OCI-LY3 (cell line): ENCODE data around the gene ACTBL2.

Experiments used
- H2AFZ ChIP-seq: fragments of 200-600, 300-600 bp; shearing (Covaris generic); 2 replicates; pipeline ENCODE4 v1.6.0; 2014; ENCODE audit warnings: antibody characterized with exemption, low read depth, low read length
- H3K27ac ChIP-seq: fragments of 200-600, 300-600 bp; sonication (generic); 2 replicates; pipeline ENCODE4 v1.5.1; 2014; ENCODE audit warnings: mild to moderate bottlenecking, low read length, moderate library complexity, mixed read lengths
- H3K27me3 ChIP-seq: fragments of 200-600, 300-600 bp; sonication (generic); 2 replicates; pipeline ENCODE4 v1.6.1; 2014; ENCODE audit warnings: low read depth, low read length, mixed read lengths
- H3K36me3 ChIP-seq: fragments of 200-600, 300-600 bp; sonication (generic); replicated peaks from 2 replicates; pipeline ENCODE3; 2014; ENCODE audit warnings: low read depth, low read length, mixed read lengths
- H3K4me1 ChIP-seq: fragments of 300-600, 200-600 bp; sonication (generic); 2 replicates; pipeline ENCODE4 v1.6.1; 2014; ENCODE audit warnings: low read length, mixed read lengths
- H3K4me2 ChIP-seq: fragments of 200-600, 300-600 bp; sonication (generic); 2 replicates; pipeline ENCODE4 v1.6.1; 2014; ENCODE audit warnings: low read length, mixed read lengths
- H3K4me3 ChIP-seq: fragments of 300-600, 200-600 bp; sonication (generic); 2 replicates; pipeline ENCODE4 v1.5.1; 2014; ENCODE audit warnings: antibody characterized with exemption, mild to moderate bottlenecking, low read length, moderate library complexity
- H3K79me2 ChIP-seq: fragments of 300-600, 200-600 bp; shearing (Covaris generic); 2 replicates; pipeline ENCODE4 v1.6.1; 2014; ENCODE audit warnings: mild to moderate bottlenecking, low read length, mixed read lengths
- H3K9ac ChIP-seq: fragments of 300-600, 200-600 bp; shearing (Covaris generic); 2 replicates; pipeline ENCODE4 v1.6.0; 2014; ENCODE audit warnings: mild to moderate bottlenecking, low read length, moderate library complexity
- H3K9me3 ChIP-seq: fragments of 200-600, 300-600 bp; shearing (Covaris generic); 2 replicates; pipeline ENCODE4 v1.6.1; 2014; ENCODE audit warnings: low read length, mixed read lengths; ENCODE audit not compliant: insufficient read depth
- H4K20me1 ChIP-seq: fragments of 200-600, 300-600 bp; sonication (generic); 2 replicates; pipeline ENCODE4 v1.6.1; 2016; ENCODE audit warnings: low read length, mixed read lengths; ENCODE audit not compliant: insufficient read depth
- CTCF ChIP-seq: fragments of 200-600, 300-600 bp; sonication (generic); IDR thresholded peaks from 2 replicates; pipeline ENCODE4 v1.5.1; 2014; ENCODE audit warnings: antibody characterized with exemption, low read length, low read depth
- EZH2phosphoT487 ChIP-seq: fragments of 200-600 bp; shearing (Covaris generic); IDR thresholded peaks from 2 replicates; pipeline ENCODE4 v1.6.1; 2018; ENCODE audit warnings: antibody characterized with exemption, mixed run types, low read depth

ACTBL2 gene

GRCh38 chr5:57482671-57483106 lies at the start of gene ACTBL2:
Gene ACTBL2 (minus strand): TSS chr5:57482811. CDS start chr5:57482707, 104 bp downstream.
- Histone ChIP-seq H3K27me3 (no peaks in the 10 kb centered on the region), H3K4me3 (no peak within 1 kb of the TSS), H4K20me1 (no peaks in the 10 kb centered on the region), H3K4me1 (no peaks in the 10 kb centered on the region), H3K79me2 (no peaks in the 10 kb centered on the region), H3K4me2 (no peak within 1 kb of the TSS), H3K9me3 (no peaks in the 10 kb centered on the region), H3K9ac (no peak within 1 kb of the TSS), H2AFZ (no peak within 1 kb of the TSS), H3K27ac (no peak within 1 kb of the TSS), H3K36me3 (no peaks in the 10 kb centered on the region)
- no peak for TF ChIP-seq CTCF
- TF ChIP-seq EZH2phosphoT487 = no peak

GRCh38 chr5:57531333-57531732 lies 48.7 kb upstream of the ACTBL2 start:
- H3K9ac ChIP-seq = no peak overlapping the region
- H3K36me3 ChIP-seq = no peaks in the 10 kb centered on the region
- TF ChIP-seq CTCF (no peak), EZH2phosphoT487 (no peak)
- H3K9me3 ChIP-seq = no peaks in the 10 kb centered on the region
- H3K27me3 ChIP-seq = no peaks in the 10 kb centered on the region
- no peak overlapping the region for H3K4me2 ChIP-seq
- H2AFZ ChIP-seq = no peak overlapping the region
- H3K4me1 ChIP-seq = peaks cover 19% of the 10 kb centered on the region
- no peaks in the 10 kb centered on the region for H4K20me1 ChIP-seq
- no peak overlapping the region for H3K27ac ChIP-seq
- no peak overlapping the region for H3K4me3 ChIP-seq
- H3K79me2 ChIP-seq = no peaks in the 10 kb centered on the region

GRCh38 chr5:57529864-57530263 lies 47.3 kb upstream of the ACTBL2 start:
- no peaks in the 10 kb centered on the region for H3K9me3 ChIP-seq
- no peak overlapping the region for H3K9ac ChIP-seq
- no peaks in the 10 kb centered on the region for H4K20me1 ChIP-seq
- no peaks in the 10 kb centered on the region for H3K27me3 ChIP-seq
- peaks cover 19% of the 10 kb centered on the region for H3K4me1 ChIP-seq
- no peak for TF ChIP-seq EZH2phosphoT487
- no peak for TF ChIP-seq CTCF
- H3K79me2 ChIP-seq = no peaks in the 10 kb centered on the region
- H3K27ac ChIP-seq = no peak overlapping the region
- H3K4me3 ChIP-seq = no peak overlapping the region
- H2AFZ ChIP-seq = no peak overlapping the region
- H3K4me2 ChIP-seq = peak overlapping the region; percentile 11; the same call in 1 of the 2 replicates
- no peaks in the 10 kb centered on the region for H3K36me3 ChIP-seq

- no peaks in the 10 kb centered on the region for H3K27me3 ChIP-seq
- no peak overlapping the region for H3K9ac ChIP-seq
- H3K79me2 ChIP-seq = no peaks in the 10 kb centered on the region
- no peak overlapping the region for H2AFZ ChIP-seq
- no peak for TF ChIP-seq EZH2phosphoT487
- TF ChIP-seq CTCF = no peak
- H3K4me3 ChIP-seq = no peak overlapping the region
- H4K20me1 ChIP-seq = no peaks in the 10 kb centered on the region
- no peak overlapping the region for H3K27ac ChIP-seq
- H3K36me3 ChIP-seq = no peaks in the 10 kb centered on the region
- no peak overlapping the region for H3K4me2 ChIP-seq
- H3K4me1 ChIP-seq = peaks cover 19% of the 10 kb centered on the region
- no peaks in the 10 kb centered on the region for H3K9me3 ChIP-seq
Measured at GRCh38 chr5:57527870-57528269, 45.3 kb upstream of the ACTBL2 start.
